Sigmoid colon (tissue), 7 donors: ENCODE measurements around the gene ANO2. TPM values are rescaled to one million over a fixed set of nuclear protein-coding genes. Genes with fewer than 3 reads are reported as not detected.
A peak's percentile ranks its signal among the peaks of the same experiment; 100 is the strongest.

Experiments
- DNase-seq: peaks from one replicate; pipeline ENCODE4 v3.0.0-alpha.2; 2019
- H3K27ac ChIP-seq, 4 donors: fragments of 200-600 bp; sonication (generic); one replicate each; pipeline ENCODE4 v1.5.1; 2016 to 2019; ENCODE audit warnings: mild to moderate bottlenecking in 1 of 4
- H3K27me3 ChIP-seq, 3 donors: fragments of 200-600 bp; sonication (generic); one replicate each; pipeline ENCODE4 v1.5.1; 2019; ENCODE audit warnings: mild to moderate bottlenecking in 1 of 3
- H3K36me3 ChIP-seq, 4 donors: fragments of 200-600 bp; sonication (generic); one replicate each; pipeline ENCODE4 v1.5.1; 2016 to 2019
- H3K4me1 ChIP-seq, 4 donors: fragments of 200-600 bp; sonication (generic); one replicate each; pipeline ENCODE4 v1.5.1; 2017 to 2019
- H3K4me3 ChIP-seq, 4 donors: fragments of 200-600 bp; sonication (generic); one replicate each; pipeline ENCODE4 v1.5.1; 2017 to 2019; ENCODE audit warnings: mild to moderate bottlenecking in 2 of 4, moderate library complexity in 1 of 4
- H3K9me3 ChIP-seq, 4 donors: fragments of 200-600 bp in 3 of 4; sonication (generic) in 3 of 4; one replicate each; pipeline versions ENCODE4 v1.5.1 to v1.6.1; 2013 to 2019
- EP300 ChIP-seq, 4 donors: sonication (generic); formaldehyde crosslinking; IDR thresholded peaks; one replicate each; pipeline ENCODE4 v1.6.1; 2017; ENCODE audit warnings: antibody characterized with exemption in 4 of 4
- POLR2A ChIP-seq, 2 donors: fragments of 450-650 bp; IDR thresholded peaks; one replicate each; pipeline ENCODE4 v1.6.1; 2016; ENCODE audit warnings: antibody characterized with exemption in 2 of 2, mild to moderate bottlenecking in 2 of 2, moderate library complexity in 2 of 2
- POLR2AphosphoS5 ChIP-seq, 4 donors: sonication (generic); formaldehyde crosslinking; IDR thresholded peaks; one replicate each; pipeline ENCODE4 v1.6.1; 2017; ENCODE audit warnings: antibody characterized with exemption in 4 of 4
- WGBS, 2 donors: extraction: QIAGEN DNeasy Blood & Tissue Kit; methylation state at CpG; one replicate each; pipeline ENCODE4 v1.1.7; 2013; 5-methylcytosine and 5-hydroxymethylcytosine counted together
- intact Hi-C: fragments of 100-400 bp; cut with DNase I; formaldehyde crosslinking; loops from one replicate; pipeline ENCODE4 v1.15.1; 2023
- polyA plus RNA-seq, 3 donors: library from polyadenylated mRNA; stranded (reverse); fragments of 200-250 nt; gene quantifications; one replicate each; pipeline ENCODE4 v1.2.3, GENCODE V29; 2013
- total RNA-seq, 4 donors: library from RNA; depleted of rRNA; stranded (reverse); fragments of >200 nt; gene quantifications; one replicate each; pipeline ENCODE4 v1.1.0, GENCODE V29; 2016
- TF ChIP-seq, protein P1 (sequence below), 4 experiments: fragments of 450-650 bp in 3 of 4; fragments of 200-600 bp in 1 of 4; IDR thresholded peaks; one replicate each; pipeline ENCODE4 v1.5.1; 2016 to 2019; ENCODE audit warnings: antibody characterized with exemption in 4 of 4, mild to moderate bottlenecking in 3 of 4, moderate library complexity in 2 of 4
- donor health status: healthy with polysubstance abuse.
- donor health status: Bipolar disorder and iron deficiency.
- donor health status: healthy.

The ANO2 gene
- total and polyA plus RNA-seq, 7 donors, result 0.46 to 4.3 (median 1.8) TPM; not detected in 1

DNA sequence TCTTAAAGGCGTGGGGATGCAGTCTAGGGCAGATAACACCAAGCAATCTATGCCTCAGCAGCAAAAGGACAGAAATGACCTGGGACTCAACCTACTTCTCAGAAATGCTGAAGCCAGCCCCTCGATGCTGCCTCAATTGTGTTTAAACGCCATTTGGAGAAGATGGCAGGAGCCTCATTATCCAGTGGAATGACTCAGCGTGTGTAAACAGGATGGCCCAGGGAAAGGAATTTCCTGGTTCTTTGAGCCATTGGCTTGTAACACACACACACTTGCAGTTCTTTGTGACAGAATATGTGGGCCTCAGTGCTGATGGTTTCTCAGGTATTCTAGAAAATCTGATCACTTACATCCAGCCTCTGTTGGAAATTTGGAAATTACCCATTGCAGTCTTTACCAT lies 358.9 kb downstream of the ANO2 start:
- Histone ChIP-seq H3K9me3 (no peaks in the 10 kb centered on the region), H3K36me3 (no peaks in the 10 kb centered on the region), H3K27me3 (no peaks in the 10 kb centered on the region), H3K4me1 (no peaks in the 10 kb centered on the region), H3K4me3 (no peak overlapping the region), H3K27ac (peak overlapping the region in 1 of 4 donors; percentile 16)
- TF ChIP-seq POLR2AphosphoS5 (IDR thresholded peaks at IDR 0.05), result no peak
- TF ChIP-seq, protein P1, sequence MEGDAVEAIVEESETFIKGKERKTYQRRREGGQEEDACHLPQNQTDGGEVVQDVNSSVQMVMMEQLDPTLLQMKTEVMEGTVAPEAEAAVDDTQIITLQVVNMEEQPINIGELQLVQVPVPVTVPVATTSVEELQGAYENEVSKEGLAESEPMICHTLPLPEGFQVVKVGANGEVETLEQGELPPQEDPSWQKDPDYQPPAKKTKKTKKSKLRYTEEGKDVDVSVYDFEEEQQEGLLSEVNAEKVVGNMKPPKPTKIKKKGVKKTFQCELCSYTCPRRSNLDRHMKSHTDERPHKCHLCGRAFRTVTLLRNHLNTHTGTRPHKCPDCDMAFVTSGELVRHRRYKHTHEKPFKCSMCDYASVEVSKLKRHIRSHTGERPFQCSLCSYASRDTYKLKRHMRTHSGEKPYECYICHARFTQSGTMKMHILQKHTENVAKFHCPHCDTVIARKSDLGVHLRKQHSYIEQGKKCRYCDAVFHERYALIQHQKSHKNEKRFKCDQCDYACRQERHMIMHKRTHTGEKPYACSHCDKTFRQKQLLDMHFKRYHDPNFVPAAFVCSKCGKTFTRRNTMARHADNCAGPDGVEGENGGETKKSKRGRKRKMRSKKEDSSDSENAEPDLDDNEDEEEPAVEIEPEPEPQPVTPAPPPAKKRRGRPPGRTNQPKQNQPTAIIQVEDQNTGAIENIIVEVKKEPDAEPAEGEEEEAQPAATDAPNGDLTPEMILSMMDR (IDR thresholded peaks at IDR 0.05), result no peak
- no peak for TF ChIP-seq POLR2A (IDR thresholded peaks at IDR 0.05)
- no peak for TF ChIP-seq EP300 (IDR thresholded peaks at IDR 0.05)
- intact Hi-C loops, result no loop called here
- no peak for DNase-seq
- WGBS, 2 donors, result 36 to 69% methylated on average over 4 of the region's 4 CpGs

- Histone ChIP-seq H3K4me3 (no peak overlapping the region), H3K27me3 (no peaks in the 10 kb centered on the region), H3K4me1 (no peaks in the 10 kb centered on the region), H3K9me3 (no peaks in the 10 kb centered on the region), H3K36me3 (no peaks in the 10 kb centered on the region), H3K27ac (no peak overlapping the region)
- WGBS, 2 donors, result 77 to 85% methylated on average over 4 of the region's 4 CpGs
- TF ChIP-seq POLR2AphosphoS5 (IDR thresholded peaks at IDR 0.05), result no peak
- TF ChIP-seq, protein P1 (IDR thresholded peaks at IDR 0.05), result no peak
- DNase-seq, result no peak
- intact Hi-C loops, result no loop called here
These were observed 359.9 kb downstream of the ANO2 start for GRCh38 chr12:5585178-5585577.

- no peaks in the 10 kb centered on the region for H3K27me3 ChIP-seq
- intact Hi-C loops, result no loop called here
- no peak for TF ChIP-seq POLR2AphosphoS5 (IDR thresholded peaks at IDR 0.05)
- TF ChIP-seq, protein P1 (IDR thresholded peaks at IDR 0.05), result no peak
- no peak for TF ChIP-seq POLR2A (IDR thresholded peaks at IDR 0.05)
- no peak for TF ChIP-seq EP300 (IDR thresholded peaks at IDR 0.05)
- H3K4me1 ChIP-seq, result no peaks in the 10 kb centered on the region
- no peaks in the 10 kb centered on the region for H3K36me3 ChIP-seq
- 83 to 90% methylated on average over 9 of the region's 9 CpGs for WGBS, 2 donors
- DNase-seq, result no peak
- no peak overlapping the region for H3K4me3 ChIP-seq
- H3K9me3 ChIP-seq, result no peaks in the 10 kb centered on the region
- no peak overlapping the region for H3K27ac ChIP-seq
These were observed 360.5 kb downstream of the ANO2 start for GRCh38 chr12:5584412-5585175.

DNA sequence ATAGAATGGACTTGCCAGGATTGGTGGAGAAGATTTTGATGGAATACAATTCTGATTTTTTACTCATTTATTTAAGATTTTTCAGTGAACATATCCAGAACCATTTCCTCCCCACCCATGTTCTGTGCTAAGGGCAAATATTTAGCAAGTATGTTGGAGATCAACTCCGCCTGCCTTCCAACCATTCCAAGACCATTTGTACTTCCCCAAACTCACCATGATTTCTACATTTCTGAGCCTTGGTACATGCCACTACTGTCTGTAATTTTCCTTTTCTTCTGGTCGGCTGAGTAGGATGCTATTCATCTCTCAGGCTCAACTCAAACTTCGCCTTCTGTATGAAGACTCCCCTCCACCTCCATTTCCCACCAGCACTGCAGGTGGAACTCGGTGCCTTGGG lies 362.5 kb downstream of the ANO2 start:
- no peaks in the 10 kb centered on the region for H3K36me3 ChIP-seq
- intact Hi-C loops, result no loop called here
- no peaks in the 10 kb centered on the region for H3K9me3 ChIP-seq
- WGBS, 2 donors, result 94% methylated on average over 4 of the region's 4 CpGs
- no peaks in the 10 kb centered on the region for H3K4me1 ChIP-seq
- TF ChIP-seq, protein P1 (IDR thresholded peaks at IDR 0.05), result no peak
- no peak for TF ChIP-seq EP300 (IDR thresholded peaks at IDR 0.05)
- TF ChIP-seq POLR2AphosphoS5 (IDR thresholded peaks at IDR 0.05), result no peak
- no peak for TF ChIP-seq POLR2A (IDR thresholded peaks at IDR 0.05)
- H3K27ac ChIP-seq, result no peak overlapping the region
- no peak for DNase-seq
- no peaks in the 10 kb centered on the region for H3K27me3 ChIP-seq
- no peak overlapping the region for H3K4me3 ChIP-seq

GRCh38 chr12:5582018-5582417 lies 363.0 kb downstream of the ANO2 start:
- DNase-seq, result no peak
- Histone ChIP-seq H3K36me3 (no peaks in the 10 kb centered on the region), H3K27ac (no peak overlapping the region), H3K4me1 (peaks cover 0 to 4% (median 0%) of the 10 kb centered on the region in 4 donors), H3K4me3 (no peak overlapping the region), H3K27me3 (no peaks in the 10 kb centered on the region), H3K9me3 (no peaks in the 10 kb centered on the region)
- 83 to 87% methylated on average over 5 of the region's 5 CpGs for WGBS, 2 donors
- intact Hi-C loops, result no loop called here
- TF ChIP-seq, protein P1 (IDR thresholded peaks at IDR 0.05), result no peak
- TF ChIP-seq POLR2A (IDR thresholded peaks at IDR 0.05), result no peak
- TF ChIP-seq POLR2AphosphoS5 (IDR thresholded peaks at IDR 0.05), result no peak
- no peak for TF ChIP-seq EP300 (IDR thresholded peaks at IDR 0.05)
